Upper lobe of right lung (tissue), 1 donor: ENCODE measurements around the gene TBX4. TPM values are rescaled to one million over a fixed set of nuclear protein-coding genes. Genes with fewer than 3 reads are reported as not detected.

Source experiments
- ATAC-seq: fragments of 200-7000 bp; cut with Tn5 transposase; one replicate; pipeline ENCODE4 v1.9.1; 2020; ENCODE audit warnings: mild to moderate bottlenecking, moderate library complexity
- DNase-seq: peaks from one replicate; pipeline ENCODE4 v3.0.0-alpha.2; 2020
- H3K27ac ChIP-seq: fragments of 200-600 bp; one replicate; pipeline ENCODE4 v1.8.0; 2022
- H3K27me3 ChIP-seq: fragments of 200-600 bp; one replicate; pipeline ENCODE4 v1.8.0; 2022; ENCODE audit warnings: mild to moderate bottlenecking
- H3K36me3 ChIP-seq: fragments of 200-600 bp; one replicate; pipeline ENCODE4 v1.8.0; 2022
- H3K4me1 ChIP-seq: fragments of 200-600 bp; one replicate; pipeline ENCODE4 v1.8.0; 2022
- H3K4me3 ChIP-seq: fragments of 200-600 bp; one replicate; pipeline ENCODE4 v1.8.0; 2022; ENCODE audit warnings: mild to moderate bottlenecking
- H3K9me3 ChIP-seq: fragments of 200-600 bp; one replicate; pipeline ENCODE4 v1.8.0; 2022
- intact Hi-C: fragments of 100-400 bp; cut with DNase I; formaldehyde crosslinking; loops from one replicate; pipeline ENCODE4 v1.11.0; 2022
- total RNA-seq: library from RNA; stranded (reverse); fragmentation: NEBNext Ultra II Directional; extraction: Animal tissue kit (Norgen Biotek cat#: 25700); gene quantifications from one replicate; pipeline ENCODE4 v1.2.1, GENCODE V29; 2021
- TF ChIP-seq, protein P1 (sequence below): fragments of 200-600 bp; IDR thresholded peaks from one replicate; pipeline ENCODE4 v1.8.0; 2022; ENCODE audit warnings: antibody characterized with exemption
- donor health status: DM: no; HTN: yes; CAD: no; lungs with severe emphysema.

Gene TBX4
- total RNA-seq, 1 donor from 2014 or later, result 28.6 TPM

GRCh38 chr17:61451538-61452300 is 503 bp upstream of the TBX4 start:
- H3K27me3 ChIP-seq, result peaks cover 73% of the 10 kb centered on the region
- H3K36me3 ChIP-seq, result no peaks in the 10 kb centered on the region
- no peaks in the 10 kb centered on the region for H3K9me3 ChIP-seq
- intact Hi-C loops, result no loop called here
- H3K27ac ChIP-seq, result peak overlapping the region; percentile 87
- peak overlapping the region; percentile 46 for H3K4me3 ChIP-seq
- peaks cover 17% of the 10 kb centered on the region for H3K4me1 ChIP-seq
- peak; percentile 65 for ATAC-seq
- TF ChIP-seq, protein P1, sequence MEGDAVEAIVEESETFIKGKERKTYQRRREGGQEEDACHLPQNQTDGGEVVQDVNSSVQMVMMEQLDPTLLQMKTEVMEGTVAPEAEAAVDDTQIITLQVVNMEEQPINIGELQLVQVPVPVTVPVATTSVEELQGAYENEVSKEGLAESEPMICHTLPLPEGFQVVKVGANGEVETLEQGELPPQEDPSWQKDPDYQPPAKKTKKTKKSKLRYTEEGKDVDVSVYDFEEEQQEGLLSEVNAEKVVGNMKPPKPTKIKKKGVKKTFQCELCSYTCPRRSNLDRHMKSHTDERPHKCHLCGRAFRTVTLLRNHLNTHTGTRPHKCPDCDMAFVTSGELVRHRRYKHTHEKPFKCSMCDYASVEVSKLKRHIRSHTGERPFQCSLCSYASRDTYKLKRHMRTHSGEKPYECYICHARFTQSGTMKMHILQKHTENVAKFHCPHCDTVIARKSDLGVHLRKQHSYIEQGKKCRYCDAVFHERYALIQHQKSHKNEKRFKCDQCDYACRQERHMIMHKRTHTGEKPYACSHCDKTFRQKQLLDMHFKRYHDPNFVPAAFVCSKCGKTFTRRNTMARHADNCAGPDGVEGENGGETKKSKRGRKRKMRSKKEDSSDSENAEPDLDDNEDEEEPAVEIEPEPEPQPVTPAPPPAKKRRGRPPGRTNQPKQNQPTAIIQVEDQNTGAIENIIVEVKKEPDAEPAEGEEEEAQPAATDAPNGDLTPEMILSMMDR, result no peak
- DNase-seq, result no peak

DNA sequence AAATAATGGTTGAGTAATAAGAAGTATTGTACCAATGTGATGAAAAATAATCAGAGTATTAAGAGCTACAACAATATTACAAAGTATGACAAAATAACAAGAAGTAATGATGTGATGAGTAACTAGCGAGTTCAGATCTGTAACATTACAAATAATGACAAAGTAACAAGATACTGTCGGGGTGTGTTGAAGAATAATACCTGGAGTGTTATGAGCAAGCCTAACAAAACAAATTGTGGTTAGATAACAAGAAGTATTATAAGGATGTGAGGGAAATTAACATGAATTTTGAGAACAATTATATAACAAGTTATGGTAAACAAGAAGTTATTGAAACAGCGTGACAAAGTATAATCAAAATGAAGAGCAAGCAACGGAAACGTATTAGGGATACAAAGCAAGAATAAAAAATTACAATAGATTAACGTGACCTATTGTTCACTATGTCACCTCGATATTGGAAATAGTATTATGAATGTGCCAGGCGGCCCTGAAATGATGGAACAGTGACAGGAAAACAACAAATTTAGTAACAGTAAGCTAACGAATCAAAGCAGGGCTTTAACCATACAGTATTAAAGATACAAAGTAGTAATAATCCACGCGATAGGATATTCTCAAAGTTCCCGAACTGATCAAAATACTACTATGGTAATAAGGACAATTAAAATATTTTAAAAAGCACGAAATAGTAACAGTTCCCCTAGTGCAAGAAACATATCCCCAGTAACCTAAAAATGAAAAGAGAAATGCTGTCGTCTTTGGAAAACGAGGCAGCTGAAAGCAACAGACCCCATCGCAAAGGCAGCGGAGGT is 1.6 kb downstream of the TBX4 start:
- peak overlapping the region; percentile 46 for H3K4me3 ChIP-seq
- no peak for ATAC-seq
- peaks cover 22% of the 10 kb centered on the region for H3K4me1 ChIP-seq
- no peaks in the 10 kb centered on the region for H3K36me3 ChIP-seq
- peak overlapping the region; percentile 87 for H3K27ac ChIP-seq
- no peak for DNase-seq
- intact Hi-C loops, result no loop called here
- TF ChIP-seq, protein P1, result no peak
- no peaks in the 10 kb centered on the region for H3K9me3 ChIP-seq
- H3K27me3 ChIP-seq, result peaks cover 88% of the 10 kb centered on the region

DNA sequence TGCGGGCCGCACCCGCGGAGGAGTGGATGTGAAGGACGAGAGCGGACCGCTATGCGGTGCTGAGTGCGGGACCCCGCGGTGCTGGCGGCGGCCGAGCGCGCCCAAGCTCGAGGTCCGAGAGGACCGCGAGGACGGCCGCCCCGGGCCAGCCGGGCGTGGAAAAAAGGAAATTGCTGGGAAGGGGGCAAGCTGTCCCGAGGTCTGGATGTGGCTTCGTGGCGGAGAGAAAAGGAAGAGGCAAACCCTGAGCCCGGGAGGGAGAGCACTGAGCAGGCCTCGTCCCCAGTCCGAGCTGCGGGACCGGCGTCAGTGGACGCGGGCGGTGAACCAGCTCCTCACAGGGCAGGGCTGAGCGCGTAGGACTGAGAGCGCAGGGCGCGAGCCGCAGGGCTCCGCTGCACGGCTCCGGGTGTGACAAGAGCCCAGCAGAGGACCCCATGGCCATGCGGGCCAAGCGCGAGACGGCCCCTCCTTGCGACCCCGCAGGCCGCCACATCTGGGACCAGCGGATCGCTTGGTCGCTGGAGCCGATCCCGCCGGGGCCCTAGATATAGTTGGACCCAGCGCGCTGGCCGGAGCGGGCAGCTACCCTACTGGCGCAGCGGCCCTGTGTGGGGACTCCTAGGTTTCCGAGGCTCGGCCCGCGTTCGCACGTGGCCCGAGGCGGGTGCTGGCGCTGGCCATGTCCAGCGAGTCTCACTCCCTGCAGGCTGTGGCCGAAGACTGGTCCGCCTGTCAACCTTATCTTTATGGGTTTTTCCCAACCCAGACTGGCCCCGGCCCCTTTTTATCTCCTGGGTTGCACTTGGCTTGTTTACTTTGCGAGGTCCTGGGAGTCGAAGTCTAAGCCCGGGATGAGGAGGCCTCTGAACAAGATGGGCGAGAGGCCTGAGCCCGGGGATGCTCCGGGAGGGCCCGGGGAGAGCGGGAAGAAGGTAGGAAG is 2.4 kb downstream of the TBX4 start:
- H3K27me3 ChIP-seq, result peaks cover 94% of the 10 kb centered on the region
- peak overlapping the region; percentile 87 for H3K27ac ChIP-seq
- intact Hi-C loops, result no loop called here
- peaks cover 28% of the 10 kb centered on the region for H3K4me1 ChIP-seq
- ATAC-seq, result no peak
- TF ChIP-seq, protein P1, result no peak
- no peak for DNase-seq
- H3K9me3 ChIP-seq, result no peaks in the 10 kb centered on the region
- H3K36me3 ChIP-seq, result no peaks in the 10 kb centered on the region
- H3K4me3 ChIP-seq, result peak overlapping the region; percentile 46

GRCh38 chr17:61455324-61456060 is 3.3 kb downstream of the TBX4 start:
- peak overlapping the region; percentile 46 for H3K4me3 ChIP-seq

More at GRCh38 chr17:61455324-61456060, 3.3 kb downstream of the TBX4 start:
- no peak for DNase-seq
- Histone ChIP-seq H3K4me1 (peaks cover 28% of the 10 kb centered on the region), H3K9me3 (no peaks in the 10 kb centered on the region), H3K36me3 (no peaks in the 10 kb centered on the region), H3K27me3 (peaks cover 88% of the 10 kb centered on the region), H3K27ac (peak overlapping the region; percentile 87)
- intact Hi-C loops, result no loop called here
- no peak for ATAC-seq
- TF ChIP-seq, protein P1, result no peak
